GM19193 (cell line): ENCODE results near the gene FAM222A.

ENCODE experiments used
- POLR2A ChIP-seq: IDR thresholded peaks from 4 replicates; pipeline ENCODE4 v1.6.1; 2011; ENCODE audit not compliant: insufficient read depth, insufficient read length; ENCODE audit errors: extremely low read depth

Gene FAM222A

DNA sequence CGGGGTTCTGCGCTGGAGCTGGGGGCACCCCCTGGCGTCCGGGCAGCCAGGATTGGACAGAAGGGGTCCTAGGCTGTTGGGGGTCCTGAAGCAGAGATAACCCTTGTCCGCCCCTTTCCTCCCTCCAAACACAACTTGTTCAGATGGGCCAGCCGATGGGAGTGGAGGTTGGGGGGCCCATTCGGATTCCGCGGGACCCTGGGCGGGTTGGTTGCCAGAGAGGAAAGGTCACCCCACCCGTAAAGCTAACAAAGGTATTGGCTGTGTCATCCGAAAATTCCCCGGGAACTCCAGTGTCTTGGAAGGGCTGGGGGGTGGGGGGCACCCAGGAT, 1.3 kb downstream of the FAM222A start:
- no peak for TF ChIP-seq POLR2A

GRCh38 chr12:109715310-109716091, 1.9 kb downstream of the FAM222A start:
- TF ChIP-seq POLR2A, result no peak

DNA sequence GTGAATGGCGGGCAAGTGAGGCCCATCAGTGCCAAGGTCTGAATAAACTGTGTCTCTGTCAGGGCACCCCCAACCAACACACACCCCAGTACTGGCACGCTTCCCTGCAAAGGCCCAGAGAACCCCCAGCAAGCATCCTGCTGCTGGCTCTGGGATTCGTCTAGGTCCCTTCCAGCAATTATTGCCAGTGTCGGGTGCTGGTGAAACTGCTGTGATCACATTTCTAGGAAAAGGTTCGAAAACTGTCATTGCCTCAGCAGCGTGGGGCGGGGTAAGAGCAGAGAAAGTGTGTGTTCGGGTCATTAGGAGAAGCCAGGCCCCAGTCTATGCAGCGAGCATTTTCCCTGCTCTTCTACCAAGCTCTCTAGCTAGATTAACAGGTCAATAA, 2.5 kb downstream of the FAM222A start:
- TF ChIP-seq POLR2A, result no peak

DNA sequence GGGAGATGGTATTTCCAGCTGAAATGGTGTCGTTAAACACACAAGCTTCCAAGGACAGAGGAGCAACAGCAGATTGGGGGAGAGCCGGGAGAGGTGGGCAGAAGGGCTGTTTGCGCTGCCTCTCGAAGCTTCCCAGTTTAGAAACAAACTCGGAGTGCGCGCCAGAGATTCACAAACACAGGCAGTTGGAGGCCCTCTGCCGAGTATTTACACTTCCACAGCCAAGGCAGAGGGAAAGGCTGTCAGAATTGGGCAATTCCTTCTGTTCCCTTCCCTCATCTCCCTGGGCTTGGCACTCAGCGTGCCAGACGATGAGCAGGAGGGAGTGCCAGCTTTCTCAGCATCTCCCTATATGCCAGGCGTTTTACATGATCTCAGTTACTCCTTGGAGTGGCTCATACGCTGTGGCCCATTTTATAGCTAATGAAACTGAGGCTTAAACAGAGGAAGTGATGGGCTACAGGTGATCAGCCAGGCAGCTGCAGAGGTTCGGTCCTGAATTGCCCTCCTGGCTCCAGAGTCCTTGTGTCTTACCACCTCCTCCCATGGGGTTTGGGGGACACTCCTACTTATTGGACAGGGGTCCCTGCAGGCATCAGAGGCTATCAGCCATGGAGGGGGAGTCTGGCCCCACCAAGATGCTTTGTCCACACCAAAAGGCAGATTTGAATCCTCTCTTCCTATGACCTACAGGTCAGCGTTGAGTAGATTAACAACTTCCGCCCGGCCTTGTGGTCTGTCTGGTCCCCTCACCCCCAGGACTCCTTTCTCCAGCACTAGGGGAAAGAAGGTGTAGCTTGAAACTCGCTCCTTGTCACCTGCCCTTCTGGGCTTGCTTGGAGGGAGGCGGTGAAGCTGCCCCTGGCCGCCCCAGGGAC, 3.1 kb downstream of the FAM222A start:
- no peak for TF ChIP-seq POLR2A

GRCh38 chr12:109717390-109718357, 4.0 kb downstream of the FAM222A start:
- TF ChIP-seq POLR2A, result no peak

DNA sequence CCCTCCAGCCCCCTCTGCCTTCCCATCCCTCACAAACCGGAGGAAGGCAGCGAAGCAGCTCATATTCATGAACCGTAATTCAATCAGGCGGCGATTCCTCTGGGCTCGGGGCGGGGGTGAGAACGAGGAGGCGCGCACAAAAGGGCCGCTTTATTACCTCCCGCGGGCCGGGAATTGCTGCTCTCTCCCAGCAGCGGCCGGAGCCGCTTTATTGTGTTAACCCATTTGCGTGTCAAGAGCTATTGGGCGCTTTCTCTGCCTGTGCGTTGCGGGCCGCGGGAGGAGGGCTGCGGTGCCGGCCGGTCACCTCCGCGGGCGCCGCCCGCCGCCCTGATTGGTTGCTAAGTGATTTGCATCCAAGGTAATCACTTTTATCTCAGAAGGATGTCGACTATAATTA, 4.8 kb downstream of the FAM222A start:
- no peak for TF ChIP-seq POLR2A

DNA sequence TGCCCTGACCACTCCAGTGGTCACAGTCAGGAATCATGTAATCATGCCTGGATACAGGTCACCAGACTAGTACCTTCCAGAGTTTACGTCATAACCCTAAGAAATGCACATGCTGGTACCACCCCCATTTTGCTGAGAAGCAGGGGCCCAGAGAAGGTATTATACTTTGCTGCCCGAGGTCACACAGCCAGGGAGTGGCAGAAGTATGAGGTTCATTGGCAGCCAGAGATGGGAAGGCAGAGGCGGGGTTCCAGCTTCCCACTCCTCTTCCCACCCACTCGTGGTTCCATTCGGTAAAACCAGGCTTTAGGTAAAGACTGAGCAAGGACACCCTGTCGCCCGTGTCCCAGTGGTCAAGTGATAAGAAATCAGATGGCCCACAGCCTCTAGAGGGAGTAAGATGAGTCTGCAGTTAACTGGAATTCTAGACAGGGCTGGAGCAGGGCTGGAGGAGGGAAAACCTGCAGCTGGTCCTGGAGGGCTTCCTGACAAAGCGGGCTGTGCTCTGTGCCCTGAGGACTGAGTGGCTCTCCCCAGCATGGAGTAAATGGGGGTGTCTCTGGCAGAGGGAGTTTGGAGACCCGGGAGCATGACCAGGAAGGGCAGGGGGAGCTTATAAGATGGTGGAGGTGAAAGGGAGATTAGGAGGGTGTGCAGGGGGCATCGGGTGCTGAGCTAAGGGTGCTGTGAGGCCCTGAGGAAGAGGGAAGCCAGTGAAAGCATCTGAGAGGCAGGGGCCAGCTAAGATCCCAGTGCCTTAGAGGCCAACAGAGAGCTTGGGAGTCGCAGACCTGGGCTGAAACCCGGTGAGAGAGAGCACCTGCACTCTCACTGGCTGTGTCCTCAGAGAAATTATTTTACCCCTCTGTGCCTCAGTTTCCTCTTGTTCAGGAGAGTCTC, 5.7 kb downstream of the FAM222A start:
- TF ChIP-seq POLR2A, result no peak

DNA sequence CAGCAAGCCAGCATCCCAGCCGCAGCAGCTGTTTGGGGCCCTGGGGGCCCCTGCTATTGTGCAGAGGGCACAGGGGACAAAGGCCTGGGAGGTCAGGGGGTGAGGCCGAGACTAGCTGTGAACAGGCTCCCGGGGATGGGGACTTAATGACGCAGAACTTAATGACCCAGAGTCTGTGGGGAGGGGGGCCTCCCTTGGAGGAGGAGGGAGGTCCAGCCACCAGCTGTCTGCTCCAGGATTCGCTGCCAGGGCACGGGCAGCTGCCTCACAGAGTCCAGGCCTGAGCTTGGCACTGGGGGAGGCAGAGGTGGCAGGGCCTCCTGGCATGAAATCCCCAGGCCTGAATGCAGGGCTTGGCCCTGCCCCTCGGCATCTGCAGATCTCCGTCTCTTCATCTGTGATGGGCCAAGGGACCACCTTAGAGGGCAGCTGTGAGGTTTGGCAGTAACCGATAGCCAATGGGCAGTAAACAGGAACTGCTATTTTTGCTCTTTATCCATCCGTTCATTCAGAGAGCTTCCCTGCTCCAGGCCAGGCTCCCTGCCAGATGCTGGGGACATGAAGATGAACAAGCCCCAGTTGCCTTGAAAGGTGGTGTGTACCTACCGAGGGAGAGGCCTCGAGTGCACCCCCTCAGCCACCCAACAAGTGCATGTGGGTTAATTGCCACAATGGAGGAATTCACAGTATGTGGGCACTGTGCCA, 6.7 kb downstream of the FAM222A start:
- TF ChIP-seq POLR2A, result no peak

DNA sequence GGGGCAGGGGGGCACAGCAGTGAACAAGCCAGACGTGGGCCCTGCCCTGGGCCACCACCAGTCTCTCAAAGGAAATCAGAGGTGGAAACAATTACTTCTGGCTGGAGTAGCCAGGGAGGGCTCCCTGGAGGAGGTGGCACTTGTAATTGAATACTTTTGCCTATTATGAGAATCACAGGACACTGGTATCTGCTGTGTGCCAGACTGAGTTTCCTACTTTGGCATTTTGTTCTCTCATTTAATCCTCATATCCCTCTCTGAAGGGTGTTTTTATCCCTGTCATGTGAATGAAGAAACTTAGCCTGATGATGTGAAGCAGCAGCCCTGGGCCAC, 7.2 kb downstream of the FAM222A start:
- no peak for TF ChIP-seq POLR2A

GRCh38 chr12:109721276-109721675, 7.7 kb downstream of the FAM222A start:
- TF ChIP-seq POLR2A, result no peak

GRCh38 chr12:109722022-109722720, 8.5 kb downstream of the FAM222A start:
- TF ChIP-seq POLR2A, result no peak

DNA sequence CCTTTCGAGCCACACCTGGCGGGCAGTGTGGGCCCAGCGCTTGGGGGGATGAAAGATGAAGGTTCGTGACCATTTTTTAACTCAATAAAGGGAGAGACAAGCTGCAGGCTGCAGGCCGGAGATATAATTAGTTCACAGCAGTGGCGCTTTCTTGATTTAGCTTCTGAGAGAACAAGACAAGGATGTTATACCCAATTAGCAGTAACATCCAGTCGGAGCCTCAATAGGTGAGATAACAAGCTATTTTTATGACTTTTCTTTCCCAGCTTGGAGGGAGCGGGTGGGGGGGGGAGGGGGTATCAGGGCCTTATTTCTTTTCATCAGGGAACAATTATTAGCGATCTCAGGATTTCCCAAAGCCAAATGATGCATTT, 9.1 kb downstream of the FAM222A start:
- TF ChIP-seq POLR2A, result no peak

GRCh38 chr12:109723311-109723881, 9.8 kb downstream of the FAM222A start:
- TF ChIP-seq POLR2A, result no peak

GRCh38 chr12:109724321-109724892, 10.8 kb downstream of the FAM222A start:
- no peak for TF ChIP-seq POLR2A
